ENCODE measurements around the gene CNPY1.

GRCh38 chr7:155555116-155555695, 8.8 kb upstream of the CNPY1 start:
- no peak for TF ChIP-seq CTCF (conservative IDR thresholded peaks at IDR 0.05 in 1 of 2, IDR thresholded peaks at IDR 0.05 in 1 of 2; ENCODE audit: extremely low read depth in 1 of 2, insufficient read depth in 1 of 2, low read depth in 1 of 2, low read length in 2 of 2)
- TF ChIP-seq EZH2 (IDR thresholded peaks at IDR 0.05; ENCODE audit: borderline replicate concordance, low read length), result no peak
